GM21526 (cell line): ENCODE measurements around the gene ZBTB33.

Experiments used
- ATAC-seq: cut with Tn5 transposase; IDR thresholded peaks from one replicate; pipeline ENCODE4 v1.9.1; 2021; ENCODE audit warnings: moderate library complexity; ENCODE audit not compliant: unreplicated experiment, low FRiP score

ZBTB33 gene

GRCh38 chrX:120262859-120263708 lies 12.5 kb downstream of the ZBTB33 start:
- no peak for ATAC-seq

- no peak for ATAC-seq
These were observed 13.7 kb downstream of the ZBTB33 start for GRCh38 chrX:120264341-120264740.

- ATAC-seq, result no peak
These were observed 18.9 kb downstream of the ZBTB33 start for GRCh38 chrX:120269373-120270035.

GRCh38 chrX:120270567-120270966 lies 20.0 kb downstream of the ZBTB33 start:
- ATAC-seq, result no peak

GRCh38 chrX:120271218-120271617 lies 20.6 kb downstream of the ZBTB33 start:
- no peak for ATAC-seq

GRCh38 chrX:120274145-120274544 lies 23.5 kb downstream of the ZBTB33 start:
- ATAC-seq, result no peak

- ATAC-seq, result no peak
These were observed 24.3 kb downstream of the ZBTB33 start for GRCh38 chrX:120274958-120275357.

- no peak for ATAC-seq
These were observed 30.5 kb downstream of the ZBTB33 start for GRCh38 chrX:120281021-120281624.

- no peak for ATAC-seq
These were observed 31.1 kb downstream of the ZBTB33 start for GRCh38 chrX:120281761-120282160.

GRCh38 chrX:120282697-120283096 lies 32.1 kb downstream of the ZBTB33 start:
- ATAC-seq, result no peak

GRCh38 chrX:120286733-120287512 lies 36.3 kb downstream of the ZBTB33 start:
- no peak for ATAC-seq

GRCh38 chrX:120287513-120288112 lies 37.0 kb downstream of the ZBTB33 start:
- no peak for ATAC-seq

GRCh38 chrX:120290107-120290506 lies 39.5 kb downstream of the ZBTB33 start:
- no peak for ATAC-seq

GRCh38 chrX:120291211-120291610 lies 40.6 kb downstream of the ZBTB33 start:
- ATAC-seq, result no peak

- no peak for ATAC-seq
These were observed 42.4 kb downstream of the ZBTB33 start for GRCh38 chrX:120293015-120293414.

GRCh38 chrX:120294651-120295050 lies 44.0 kb downstream of the ZBTB33 start:
- no peak for ATAC-seq

GRCh38 chrX:120297923-120298322 lies 47.3 kb downstream of the ZBTB33 start:
- no peak for ATAC-seq

- no peak for ATAC-seq
These were observed 49.3 kb downstream of the ZBTB33 start for GRCh38 chrX:120299928-120300327.

- no peak for ATAC-seq
These were observed 50.9 kb downstream of the ZBTB33 start for GRCh38 chrX:120301497-120301896.

GRCh38 chrX:120301960-120302359 lies 51.3 kb downstream of the ZBTB33 start:
- no peak for ATAC-seq
